Hepatocyte (in vitro differentiated cells): ENCODE data around the gene DISC1. TPM values are rescaled to one million over a fixed set of nuclear protein-coding genes. Genes with fewer than 3 reads are reported as not detected.

Experiments used
- DNase-seq: peaks from one replicate; pipeline ENCODE4 v3.0.0-alpha.2; 2016; ENCODE audit warnings: low spot score
- H2AFZ ChIP-seq: fragments of 200-600 bp; sonication (generic); 2 replicates; pipeline ENCODE4 v1.6.0; 2016; ENCODE audit warnings: antibody characterized with exemption, mild to moderate bottlenecking
- H3K27ac ChIP-seq: fragments of 200-600 bp; sonication (generic); 2 replicates; pipeline ENCODE4 v1.5.1; 2016; ENCODE audit warnings: mild to moderate bottlenecking
- H3K27me3 ChIP-seq: fragments of 200-600 bp; sonication (generic); 2 replicates; pipeline ENCODE4 v1.6.1; 2016
- H3K36me3 ChIP-seq: fragments of 200-600 bp; sonication (generic); replicated peaks from 2 replicates; pipeline ENCODE4 v1.5.1; 2016; ENCODE audit warnings: low read depth; ENCODE audit not compliant: insufficient read depth
- H3K4me1 ChIP-seq: fragments of 200-600 bp; sonication (generic); 2 replicates; pipeline ENCODE4 v1.5.1; 2016; ENCODE audit warnings: mild to moderate bottlenecking, moderate library complexity; ENCODE audit not compliant: insufficient read depth
- H3K4me2 ChIP-seq: fragments of 200-600 bp; sonication (generic); 2 replicates; pipeline ENCODE4 v1.6.0; 2016
- H3K4me3 ChIP-seq: fragments of 200-600 bp; sonication (generic); 2 replicates; pipeline ENCODE4 v1.5.1; 2016; ENCODE audit warnings: mild to moderate bottlenecking
- H3K79me2 ChIP-seq: fragments of 200-600 bp; sonication (generic); 2 replicates; pipeline ENCODE4 v1.6.0; 2017; ENCODE audit warnings: mild to moderate bottlenecking
- H3K9me2 ChIP-seq: fragments of 200-600 bp; sonication (generic); replicated peaks from 2 replicates; pipeline ENCODE4 v1.6.0; 2017; ENCODE audit warnings: mild to moderate bottlenecking; ENCODE audit not compliant: insufficient read depth
- H3K9me3 ChIP-seq: fragments of 200-600 bp; sonication (generic); 2 replicates; pipeline ENCODE4 v1.5.1; 2016; ENCODE audit warnings: low read depth, mild to moderate bottlenecking
- H4K20me1 ChIP-seq: fragments of 200-600 bp; sonication (generic); 2 replicates; pipeline ENCODE4 v1.6.0; 2016; ENCODE audit warnings: mild to moderate bottlenecking; ENCODE audit not compliant: insufficient read depth, poor library complexity, severe bottlenecking
- EZH2 ChIP-seq: fragments of 200-600 bp; sonication (generic); IDR thresholded peaks from 2 replicates; pipeline ENCODE4 v1.6.1; 2016; ENCODE audit warnings: antibody characterized with exemption, mild to moderate bottlenecking, borderline replicate concordance
- EZH2phosphoT487 ChIP-seq: fragments of 200-600 bp; sonication (generic); IDR thresholded peaks from one replicate; pipeline ENCODE4 v1.6.1; 2018; ENCODE audit warnings: antibody characterized with exemption, mild to moderate bottlenecking, low read depth, moderate library complexity; ENCODE audit not compliant: unreplicated experiment, severe bottlenecking
- WGBS: methylation state at CpG from one replicate; pipeline ENCODE4 v1.1.6; 2016; ENCODE audit warnings: low lambda C conversion rate; ENCODE audit errors: missing lambda C conversion rate; 5-methylcytosine and 5-hydroxymethylcytosine counted together
- polyA plus RNA-seq: library from polyadenylated mRNA; unstranded; fragments of >200 nt; fragmentation: Nextera tagmentation; extraction: Ambion mirVana; gene quantifications from 2 replicates; pipeline ENCODE4 v1.2.1, GENCODE V29; 2016
- total RNA-seq: library from RNA; depleted of rRNA; stranded (reverse); fragments of >200 nt; gene quantifications from 2 replicates; pipeline ENCODE4 v1.2.3, GENCODE V29; 2014
- TF ChIP-seq, protein P1 (sequence below): fragments of 200-600 bp; sonication (generic); IDR thresholded peaks from 2 replicates; pipeline ENCODE4 v1.5.1; 2016; ENCODE audit warnings: antibody characterized with exemption, mild to moderate bottlenecking; ENCODE audit not compliant: poor library complexity

Gene DISC1
- total and polyA plus RNA-seq, 2 experiments from 2014 or later = 3.0 to 4.7 TPM

DNA sequence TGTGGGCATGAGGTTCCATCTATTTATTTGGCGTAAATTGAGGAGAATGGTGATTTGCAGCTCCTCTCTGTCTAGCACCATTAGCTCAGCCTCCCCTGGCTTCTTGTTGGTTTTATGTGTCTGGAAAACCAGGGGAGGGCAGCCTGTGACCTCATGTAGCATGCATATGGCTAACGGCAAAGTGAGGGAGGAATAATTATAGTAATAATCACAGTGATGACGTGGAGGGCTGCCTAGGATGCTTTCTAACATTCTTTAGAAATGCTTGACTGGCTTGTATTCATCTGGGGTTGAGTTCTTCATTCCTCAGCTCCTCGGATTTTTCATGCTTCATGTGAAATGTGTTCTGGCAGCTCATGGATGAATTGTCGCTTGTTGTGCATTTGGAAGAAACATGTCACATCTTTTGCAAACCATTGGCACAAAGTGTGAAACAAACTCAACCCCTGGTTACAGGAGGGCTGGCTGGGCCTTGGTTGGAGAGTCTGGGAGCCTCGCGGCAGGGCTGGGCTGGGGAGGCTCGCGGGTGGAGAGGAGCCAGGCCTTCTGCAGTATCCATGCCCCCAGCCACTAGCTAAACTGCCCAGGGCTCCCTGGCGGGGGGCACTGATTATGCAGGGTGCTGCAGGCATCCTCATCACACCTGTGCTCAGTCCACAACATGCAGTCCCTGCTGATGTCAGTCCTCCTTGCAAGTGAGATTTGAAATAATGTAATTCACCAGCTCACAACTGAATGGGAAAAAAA lies 149.6 kb downstream of the DISC1 start:
- no peaks in the 10 kb centered on the region for H3K9me3 ChIP-seq
- peak; percentile 15 for DNase-seq
- H3K36me3 ChIP-seq = no peaks in the 10 kb centered on the region
- WGBS = 86% methylated on average over 10 of the region's 10 CpGs
- no peaks in the 10 kb centered on the region for H4K20me1 ChIP-seq
- no peaks in the 10 kb centered on the region for H3K4me1 ChIP-seq
- H2AFZ ChIP-seq = no peak overlapping the region
- no peaks in the 10 kb centered on the region for H3K79me2 ChIP-seq
- TF ChIP-seq, protein P1, sequence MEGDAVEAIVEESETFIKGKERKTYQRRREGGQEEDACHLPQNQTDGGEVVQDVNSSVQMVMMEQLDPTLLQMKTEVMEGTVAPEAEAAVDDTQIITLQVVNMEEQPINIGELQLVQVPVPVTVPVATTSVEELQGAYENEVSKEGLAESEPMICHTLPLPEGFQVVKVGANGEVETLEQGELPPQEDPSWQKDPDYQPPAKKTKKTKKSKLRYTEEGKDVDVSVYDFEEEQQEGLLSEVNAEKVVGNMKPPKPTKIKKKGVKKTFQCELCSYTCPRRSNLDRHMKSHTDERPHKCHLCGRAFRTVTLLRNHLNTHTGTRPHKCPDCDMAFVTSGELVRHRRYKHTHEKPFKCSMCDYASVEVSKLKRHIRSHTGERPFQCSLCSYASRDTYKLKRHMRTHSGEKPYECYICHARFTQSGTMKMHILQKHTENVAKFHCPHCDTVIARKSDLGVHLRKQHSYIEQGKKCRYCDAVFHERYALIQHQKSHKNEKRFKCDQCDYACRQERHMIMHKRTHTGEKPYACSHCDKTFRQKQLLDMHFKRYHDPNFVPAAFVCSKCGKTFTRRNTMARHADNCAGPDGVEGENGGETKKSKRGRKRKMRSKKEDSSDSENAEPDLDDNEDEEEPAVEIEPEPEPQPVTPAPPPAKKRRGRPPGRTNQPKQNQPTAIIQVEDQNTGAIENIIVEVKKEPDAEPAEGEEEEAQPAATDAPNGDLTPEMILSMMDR = no peak
- TF ChIP-seq EZH2phosphoT487 (no peak), EZH2 (no peak)
- H3K4me3 ChIP-seq = no peak overlapping the region
- H3K4me2 ChIP-seq = no peak overlapping the region
- H3K27ac ChIP-seq = no peak overlapping the region
- H3K27me3 ChIP-seq = no peaks in the 10 kb centered on the region
- H3K9me2 ChIP-seq = no peaks in the 10 kb centered on the region

DNA sequence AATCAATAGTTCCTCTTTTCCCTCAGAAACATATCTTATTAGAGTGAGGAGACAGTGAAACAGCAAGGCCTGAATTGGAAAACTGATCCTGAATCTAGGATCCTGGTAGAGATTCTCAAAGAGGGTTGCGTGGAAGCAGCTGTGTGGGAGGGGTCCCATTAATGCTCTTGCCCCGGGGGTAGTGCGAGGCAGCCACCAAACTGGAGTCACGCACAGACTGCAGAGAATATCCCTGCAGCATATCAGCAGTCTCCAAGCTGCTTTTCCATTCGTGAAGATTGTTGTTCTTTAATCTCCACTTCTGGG lies 150.1 kb downstream of the DISC1 start:
- H3K9me3 ChIP-seq = no peaks in the 10 kb centered on the region
- no peak overlapping the region for H3K4me3 ChIP-seq
- no peak overlapping the region for H2AFZ ChIP-seq
- H3K4me1 ChIP-seq = no peaks in the 10 kb centered on the region
- H3K4me2 ChIP-seq = no peak overlapping the region
- H3K36me3 ChIP-seq = no peaks in the 10 kb centered on the region
- H3K79me2 ChIP-seq = no peaks in the 10 kb centered on the region
- TF ChIP-seq EZH2 = no peak
- TF ChIP-seq, protein P1 = no peak
- no peak overlapping the region for H3K27ac ChIP-seq
- no peaks in the 10 kb centered on the region for H3K9me2 ChIP-seq
- WGBS = 67% methylated on average over 5 of the region's 5 CpGs
- DNase-seq = no peak
- no peaks in the 10 kb centered on the region for H4K20me1 ChIP-seq
- H3K27me3 ChIP-seq = no peaks in the 10 kb centered on the region

DNA sequence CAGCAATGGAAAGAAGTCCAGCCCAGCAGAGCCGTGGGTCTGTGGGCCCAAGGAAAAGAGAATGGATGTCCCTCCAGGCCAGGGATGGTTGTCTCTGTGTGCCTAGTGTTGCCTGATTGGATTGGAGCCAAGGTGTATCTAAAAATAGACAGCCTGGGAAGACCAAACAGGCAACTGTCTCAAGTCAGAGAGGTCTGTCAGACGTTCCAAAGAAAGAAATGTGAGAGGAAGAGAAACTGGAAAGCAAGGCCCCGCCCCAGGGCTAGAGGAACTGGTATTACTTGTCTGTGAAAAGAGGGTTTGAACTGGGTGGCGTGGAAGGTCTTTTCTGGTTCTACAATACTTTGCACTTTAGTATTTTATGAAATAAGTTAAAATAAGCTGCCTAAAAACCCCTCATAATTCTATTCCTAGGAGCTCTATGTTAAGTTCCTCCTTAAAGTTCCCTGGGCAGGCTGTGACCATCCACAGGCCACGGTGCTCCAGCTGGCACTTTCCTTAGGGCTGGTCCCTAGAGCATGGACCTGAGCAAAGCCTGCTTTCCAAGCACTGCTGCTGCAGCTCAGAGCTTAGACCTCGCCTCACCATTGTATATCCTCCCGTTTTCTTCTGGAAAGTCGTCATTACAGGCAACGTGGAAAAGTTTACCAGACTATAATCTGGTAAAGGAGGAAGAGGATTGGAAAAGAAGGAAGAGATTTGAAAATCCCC lies 151.6 kb downstream of the DISC1 start:
- H3K27me3 ChIP-seq = no peaks in the 10 kb centered on the region
- no peaks in the 10 kb centered on the region for H3K4me1 ChIP-seq
- no peaks in the 10 kb centered on the region for H3K36me3 ChIP-seq
- no peak overlapping the region for H2AFZ ChIP-seq
- WGBS = 76% methylated on average over 9 of the region's 9 CpGs
- H3K9me3 ChIP-seq = no peaks in the 10 kb centered on the region
- DNase-seq = peak; percentile 49
- TF ChIP-seq, protein P1 = no peak
- TF ChIP-seq EZH2 (no peak), EZH2phosphoT487 (no peak)
- peak overlapping the region; percentile 69 for H3K27ac ChIP-seq
- H3K9me2 ChIP-seq = no peaks in the 10 kb centered on the region
- no peaks in the 10 kb centered on the region for H4K20me1 ChIP-seq
- H3K79me2 ChIP-seq = no peaks in the 10 kb centered on the region
- H3K4me2 ChIP-seq = no peak overlapping the region
- no peak overlapping the region for H3K4me3 ChIP-seq
